WI38 (cell line): ENCODE results near the gene SHANK3.

Source experiments
- H3K4me3 ChIP-seq: 2 replicates; pipeline ENCODE4 v1.5.1; 2011; ENCODE audit warnings: low read depth, mild to moderate bottlenecking, control low read depth, low read length
- CTCF ChIP-seq: IDR thresholded peaks from 2 replicates; pipeline ENCODE4 v1.5.1; 2012; ENCODE audit warnings: low read depth, mild to moderate bottlenecking, control low read depth, low read length

SHANK3 gene

GRCh38 chr22:50673231-50674129 lies 857 bp downstream of the SHANK3 start:
- no peak overlapping the region for H3K4me3 ChIP-seq
- no peak for TF ChIP-seq CTCF

- H3K4me3 ChIP-seq = no peak overlapping the region
- no peak for TF ChIP-seq CTCF
These were observed 1.5 kb downstream of the SHANK3 start for GRCh38 chr22:50674130-50674500.

- no peak overlapping the region for H3K4me3 ChIP-seq
- no peak for TF ChIP-seq CTCF
These were observed 2.3 kb downstream of the SHANK3 start for GRCh38 chr22:50674606-50675552.

- H3K4me3 ChIP-seq = no peak overlapping the region
- TF ChIP-seq CTCF = no peak
These were observed 3.0 kb downstream of the SHANK3 start for GRCh38 chr22:50675553-50676179.

- no peak overlapping the region for H3K4me3 ChIP-seq
- no peak for TF ChIP-seq CTCF
These were observed 3.6 kb downstream of the SHANK3 start for GRCh38 chr22:50676180-50676636.

GRCh38 chr22:50676661-50677492 lies 4.3 kb downstream of the SHANK3 start:
- H3K4me3 ChIP-seq = no peak overlapping the region
- TF ChIP-seq CTCF = no peak
